Renal pelvis (tissue), 12 donors: ENCODE measurements around the gene SSNA1. TPM values are rescaled to one million over a fixed set of nuclear protein-coding genes. Genes with fewer than 3 reads are reported as not detected.
A peak's percentile ranks its signal among the peaks of the same experiment; 100 is the strongest.

Experiments
- DNase-seq: peaks from one replicate; pipeline ENCODE4 v3.0.0-alpha.2; 2013
- long read RNA-seq, 16 experiments: transcript quantifications; one replicate each; lab custom pipeline, GENCODE V29; 2026
- polyA plus RNA-seq, 3 donors: library from polyadenylated mRNA; unstranded; fragments of 120-200 nt; gene quantifications; one replicate each; pipeline ENCODE4 v1.2.1, GENCODE V29; 2013; ENCODE audit not compliant: insufficient read length in 3 of 3

Gene SSNA1, protein sequence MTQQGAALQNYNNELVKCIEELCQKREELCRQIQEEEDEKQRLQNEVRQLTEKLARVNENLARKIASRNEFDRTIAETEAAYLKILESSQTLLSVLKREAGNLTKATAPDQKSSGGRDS
- polyA plus RNA-seq: 10 to 100 TPM; 55.4 to 69.1 (median 65.3) TPM
- long read RNA-seq, donor 1, transcript SSNA1-201 (3 exons, 896 nt): major isoform, 34 of 72 reads
- long read RNA-seq, donor 1, transcript SSNA1-202 (2 exons, 1,170 nt): minor isoform, 19 of 72 reads
- long read RNA-seq, donor 1, partial matches to known transcripts: 19 of 72 reads
- long read RNA-seq, donor 1, other reads (novel, unspliced or antisense): 0 of 72 reads
- long read RNA-seq, donor 2, transcript SSNA1-201 (3 exons, 896 nt): major isoform, 36 of 63 reads
- long read RNA-seq, donor 2, transcript SSNA1-202 (2 exons, 1,170 nt): minor isoform, 25 of 63 reads
- long read RNA-seq, donor 2, partial matches to known transcripts: 0 of 63 reads
- long read RNA-seq, donor 2, other reads (novel, unspliced or antisense): 0 of 63 reads
- long read RNA-seq, donor 3, transcript SSNA1-202 (2 exons, 1,170 nt): minor isoform, 13 of 50 reads
- long read RNA-seq, donor 3, transcript SSNA1-201 (3 exons, 896 nt): major isoform, 23 of 50 reads
- long read RNA-seq, donor 3, partial matches to known transcripts: 12 of 50 reads
- long read RNA-seq, donor 3, other reads (novel, unspliced or antisense): 0 of 50 reads
- long read RNA-seq, donor 4, transcript SSNA1-201 (3 exons, 896 nt): major isoform, 43 of 74 reads
- long read RNA-seq, donor 4, transcript SSNA1-202 (2 exons, 1,170 nt): minor isoform, 29 of 74 reads
- long read RNA-seq, donor 4, partial matches to known transcripts: 0 of 74 reads
- long read RNA-seq, donor 4, other reads (novel, unspliced or antisense): 0 of 74 reads
- long read RNA-seq, donor 5, transcript SSNA1-201 (3 exons, 896 nt): major isoform, 15 of 27 reads
- long read RNA-seq, donor 5, transcript SSNA1-202 (2 exons, 1,170 nt): minor isoform, 10 of 27 reads
- long read RNA-seq, donor 5, partial matches to known transcripts: 0 of 27 reads
- long read RNA-seq, donor 5, other reads (novel, unspliced or antisense): 0 of 27 reads
- long read RNA-seq, donor 6, transcript SSNA1-202 (2 exons, 1,170 nt): minor isoform, 11 of 53 reads
- long read RNA-seq, donor 6, transcript SSNA1-201 (3 exons, 896 nt): major isoform, 33 of 53 reads
- long read RNA-seq, donor 6, partial matches to known transcripts: 5 of 53 reads
- long read RNA-seq, donor 6, other reads (novel, unspliced or antisense): 0 of 53 reads
- long read RNA-seq, donor 7, transcript SSNA1-201 (3 exons, 896 nt): major isoform, 40 of 99 reads
- long read RNA-seq, donor 7, transcript SSNA1-202 (2 exons, 1,170 nt): minor isoform, 38 of 99 reads
- long read RNA-seq, donor 7, partial matches to known transcripts: 21 of 99 reads
- long read RNA-seq, donor 7, other reads (novel, unspliced or antisense): 0 of 99 reads
- long read RNA-seq, donor 8, transcript SSNA1-201 (3 exons, 896 nt): major isoform, 10 of 16 reads
- long read RNA-seq, donor 8, transcript SSNA1-202 (2 exons, 1,170 nt): minor isoform, 6 of 16 reads
- long read RNA-seq, donor 8, partial matches to known transcripts: 0 of 16 reads
- long read RNA-seq, donor 8, other reads (novel, unspliced or antisense): 0 of 16 reads
- long read RNA-seq, donor 9, transcript SSNA1-202 (2 exons, 1,170 nt): minor isoform, 23 of 91 reads
- long read RNA-seq, donor 9, transcript SSNA1-201 (3 exons, 896 nt): major isoform, 46 of 91 reads
- long read RNA-seq, donor 9, partial matches to known transcripts: 20 of 91 reads
- long read RNA-seq, donor 9, other reads (novel, unspliced or antisense): 0 of 91 reads
- long read RNA-seq, donor 10, transcript SSNA1-201 (3 exons, 896 nt): major isoform, 26 of 52 reads
- long read RNA-seq, donor 10, transcript SSNA1-202 (2 exons, 1,170 nt): minor isoform, 23 of 52 reads
- long read RNA-seq, donor 10, partial matches to known transcripts: 0 of 52 reads
- long read RNA-seq, donor 10, other reads (novel, unspliced or antisense): 0 of 52 reads
- long read RNA-seq, donor 11, transcript SSNA1-202 (2 exons, 1,170 nt): minor isoform, 8 of 36 reads
- long read RNA-seq, donor 11, transcript SSNA1-201 (3 exons, 896 nt): major isoform, 19 of 36 reads
- long read RNA-seq, donor 11, partial matches to known transcripts: 6 of 36 reads
- long read RNA-seq, donor 11, other reads (novel, unspliced or antisense): 0 of 36 reads
- long read RNA-seq, donor 12, transcript SSNA1-201 (3 exons, 896 nt): major isoform, 48 of 82 reads
- long read RNA-seq, donor 12, transcript SSNA1-202 (2 exons, 1,170 nt): minor isoform, 31 of 82 reads
- long read RNA-seq, donor 12, partial matches to known transcripts: 0 of 82 reads
- long read RNA-seq, donor 12, other reads (novel, unspliced or antisense): 0 of 82 reads
- long read RNA-seq, donor 13, transcript SSNA1-201 (3 exons, 896 nt): major isoform, 10 of 22 reads
- long read RNA-seq, donor 13, transcript SSNA1-202 (2 exons, 1,170 nt): minor isoform, 9 of 22 reads
- long read RNA-seq, donor 13, partial matches to known transcripts: 0 of 22 reads
- long read RNA-seq, donor 13, other reads (novel, unspliced or antisense): 0 of 22 reads
- long read RNA-seq, donor 14: 0 reads
- long read RNA-seq, donor 15, transcript SSNA1-201 (3 exons, 896 nt): major isoform, 55 of 86 reads
- long read RNA-seq, donor 15, transcript SSNA1-202 (2 exons, 1,170 nt): minor isoform, 29 of 86 reads
- long read RNA-seq, donor 15, partial matches to known transcripts: 0 of 86 reads
- long read RNA-seq, donor 15, other reads (novel, unspliced or antisense): 0 of 86 reads
- long read RNA-seq, donor 16, transcript SSNA1-201 (3 exons, 896 nt): major isoform, 41 of 85 reads
- long read RNA-seq, donor 16, transcript SSNA1-202 (2 exons, 1,170 nt): minor isoform, 28 of 85 reads
- long read RNA-seq, donor 16, partial matches to known transcripts: 11 of 85 reads
- long read RNA-seq, donor 16, other reads (novel, unspliced or antisense): 0 of 85 reads

DNA sequence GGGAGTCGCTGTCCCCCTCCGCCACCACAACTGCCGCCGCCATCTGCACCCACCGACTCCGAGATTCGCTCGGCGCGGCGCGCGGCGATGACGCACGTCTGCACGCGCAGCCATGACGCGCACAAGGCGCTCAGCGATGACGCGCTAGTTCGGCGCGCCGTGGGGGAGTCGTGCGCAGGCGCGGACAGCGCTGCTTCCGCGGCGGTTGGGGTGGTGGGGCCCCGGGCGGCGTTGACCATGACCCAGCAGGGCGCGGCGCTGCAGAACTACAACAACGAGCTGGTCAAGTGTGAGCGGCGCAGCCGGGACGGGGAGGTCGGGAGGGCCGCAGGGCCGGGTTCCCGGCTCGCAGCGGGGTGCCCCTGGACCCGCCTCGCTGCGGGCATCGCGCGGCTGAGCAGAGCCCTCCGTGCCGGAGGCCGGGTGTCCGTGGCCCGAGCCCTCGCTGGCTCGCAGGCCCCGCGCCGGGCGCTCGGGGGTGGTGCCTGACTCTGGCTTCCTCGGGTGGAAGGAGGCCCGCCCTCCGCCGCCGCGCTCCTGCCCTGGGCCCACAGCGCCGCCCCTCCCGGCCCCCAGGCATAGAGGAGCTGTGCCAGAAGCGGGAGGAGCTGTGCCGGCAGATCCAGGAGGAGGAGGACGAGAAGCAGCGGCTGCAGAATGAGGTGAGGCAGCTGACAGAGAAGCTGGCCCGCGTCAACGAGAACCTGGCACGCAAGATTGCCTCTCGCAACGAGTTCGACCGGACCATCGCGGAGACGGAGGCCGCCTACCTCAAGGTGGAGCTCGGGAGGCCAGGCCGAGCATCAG, at the start of gene SSNA1, which contains the start of gene ANAPC2:
Gene SSNA1 (plus strand): TSS at position 187 of the 807 bp plus-strand sequence. CDS start 51 bp downstream, at position 238.
Gene ANAPC2 (minus strand): TSS at position 71 of the 807 bp plus-strand sequence. CDS start 28 bp downstream, at position 43.
- peak; percentile 93 for DNase-seq

DNA sequence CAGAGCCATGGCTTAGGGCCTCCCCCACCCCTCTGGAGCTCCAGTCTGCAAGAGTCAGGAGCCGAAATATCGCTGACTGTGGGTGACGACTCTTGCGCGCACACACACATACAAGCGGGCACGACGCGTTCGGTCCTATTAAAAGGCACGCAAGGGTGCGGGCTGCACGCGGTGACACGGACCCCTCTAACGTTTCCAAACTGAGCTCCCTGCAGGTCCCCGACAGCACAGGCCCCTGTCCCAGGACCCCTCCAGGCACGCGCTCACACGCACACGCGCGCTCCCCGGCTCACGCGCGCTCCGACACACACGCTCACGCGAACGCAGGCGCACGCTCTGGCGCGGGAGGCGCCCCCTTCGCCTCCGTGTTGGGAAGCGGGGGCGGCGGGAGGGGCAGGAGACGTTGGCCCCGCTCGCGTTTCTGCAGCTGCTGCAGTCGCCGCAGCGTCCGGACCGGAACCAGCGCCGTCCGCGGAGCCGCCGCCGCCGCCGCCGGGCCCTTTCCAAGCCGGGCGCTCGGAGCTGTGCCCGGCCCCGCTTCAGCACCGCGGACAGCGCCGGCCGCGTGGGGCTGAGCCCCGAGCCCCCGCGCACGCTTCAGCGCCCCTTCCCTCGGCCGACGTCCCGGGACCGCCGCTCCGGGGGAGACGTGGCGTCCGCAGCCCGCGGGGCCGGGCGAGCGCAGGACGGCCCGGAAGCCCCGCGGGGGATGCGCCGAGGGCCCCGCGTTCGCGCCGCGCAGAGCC, 49.6 kb upstream of the SSNA1 start, which contains the start of gene GRIN1:
Gene GRIN1 (plus strand): TSS at position 433 of the 746 bp plus-strand sequence. CDS start 333 bp downstream, outside the sequence.
- peak; percentile 57 for DNase-seq

DNA sequence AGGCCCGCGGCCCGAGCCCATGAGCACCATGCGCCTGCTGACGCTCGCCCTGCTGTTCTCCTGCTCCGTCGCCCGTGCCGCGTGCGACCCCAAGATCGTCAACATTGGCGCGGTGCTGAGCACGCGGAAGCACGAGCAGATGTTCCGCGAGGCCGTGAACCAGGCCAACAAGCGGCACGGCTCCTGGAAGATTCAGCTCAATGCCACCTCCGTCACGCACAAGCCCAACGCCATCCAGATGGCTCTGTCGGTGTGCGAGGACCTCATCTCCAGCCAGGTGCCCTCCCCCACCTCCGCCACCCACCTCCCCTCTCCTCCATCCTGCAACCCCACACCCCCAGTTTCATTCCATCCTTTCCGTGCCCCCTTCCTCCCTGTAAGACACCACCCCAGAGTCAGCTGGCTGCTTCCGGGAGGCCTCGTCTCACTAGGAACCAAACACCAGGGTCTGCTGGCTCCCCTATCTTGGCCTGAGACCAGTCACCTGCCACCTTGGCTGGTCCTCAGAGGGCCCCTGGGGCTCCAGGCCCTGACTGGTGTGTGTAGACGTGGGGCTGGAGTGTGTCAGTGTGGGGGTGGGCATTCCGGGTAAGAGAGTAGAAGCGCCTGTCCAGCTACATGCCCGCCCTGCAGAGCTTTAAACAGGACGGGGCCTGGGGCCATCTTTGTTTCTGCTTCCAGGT, 48.9 kb upstream of the SSNA1 start:
- no peak for DNase-seq

DNA sequence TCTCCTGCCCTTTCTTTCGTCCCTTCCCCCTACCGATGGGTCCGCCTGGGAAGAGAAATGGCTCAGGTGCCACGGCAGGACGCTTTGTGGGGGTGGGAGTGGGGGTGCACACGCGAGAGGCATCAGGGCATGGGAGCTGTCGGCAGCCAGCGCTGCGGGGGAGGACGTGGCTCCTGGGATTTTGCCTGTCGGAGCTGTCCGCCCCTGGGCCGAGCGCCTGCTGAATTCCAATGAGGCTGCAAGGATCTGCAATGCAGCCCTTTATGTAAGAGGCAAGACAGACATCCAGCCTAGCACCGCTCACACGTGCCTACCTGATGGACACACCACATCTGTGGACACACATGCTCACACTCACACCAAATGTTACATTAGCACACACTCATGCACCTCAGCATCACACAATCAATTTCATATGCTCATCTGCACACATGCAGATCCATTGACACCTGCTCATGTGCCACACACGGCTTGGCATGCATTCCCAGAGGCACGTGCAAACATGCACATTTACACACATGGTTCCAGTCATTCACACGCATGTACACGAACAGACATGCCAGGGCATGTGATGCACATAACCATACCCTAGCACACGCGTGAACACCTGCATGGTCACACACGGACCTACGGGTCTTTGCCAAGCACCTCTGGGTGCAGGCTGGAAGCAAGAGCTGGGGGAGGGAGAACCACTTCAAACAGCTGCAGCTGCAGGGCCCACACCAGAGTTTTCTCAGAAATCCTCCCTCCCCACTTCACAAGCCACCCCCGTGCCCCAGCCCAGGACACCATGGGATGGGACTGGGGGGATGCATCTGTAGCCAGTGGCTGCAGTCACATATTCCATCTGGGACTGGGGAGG, 48.1 kb upstream of the SSNA1 start:
- no peak for DNase-seq

DNA sequence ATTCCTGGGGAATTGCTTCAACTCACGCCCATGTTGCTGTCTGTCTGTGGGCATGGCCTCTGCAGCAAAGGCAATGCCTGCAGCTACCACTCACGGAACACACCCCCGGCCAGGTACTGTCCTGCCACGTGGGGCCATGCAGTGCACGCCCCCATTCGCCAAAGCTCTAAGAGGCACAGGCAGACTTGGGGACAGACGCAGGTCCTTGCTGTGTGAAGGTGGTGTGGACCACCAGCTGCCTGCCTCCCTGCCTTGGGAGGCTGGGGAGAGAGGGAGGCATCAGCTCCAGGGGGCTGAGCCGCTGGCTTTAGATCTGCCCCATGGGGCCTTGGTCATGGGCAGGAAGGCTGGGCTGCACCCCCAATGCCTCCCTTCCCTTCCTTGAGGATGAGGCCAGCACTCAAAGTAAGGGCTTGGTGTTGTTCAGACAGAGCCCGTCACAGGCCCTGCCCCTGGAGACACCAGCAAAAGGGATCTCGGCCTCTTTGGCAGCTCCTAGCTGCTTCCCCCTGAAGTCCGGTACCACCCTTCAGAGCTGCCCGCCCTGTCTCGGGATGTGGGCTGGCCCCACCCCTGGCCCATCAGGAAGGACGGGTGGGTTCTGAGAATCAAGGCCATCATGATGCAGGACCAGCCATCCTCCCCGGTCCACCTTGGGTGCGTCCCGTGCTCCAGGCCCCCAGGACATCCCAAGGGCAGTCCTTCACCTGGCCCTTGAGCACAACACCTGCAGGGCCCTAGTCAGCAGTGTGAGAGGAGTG, 47.2 kb upstream of the SSNA1 start:
- no peak for DNase-seq

DNA sequence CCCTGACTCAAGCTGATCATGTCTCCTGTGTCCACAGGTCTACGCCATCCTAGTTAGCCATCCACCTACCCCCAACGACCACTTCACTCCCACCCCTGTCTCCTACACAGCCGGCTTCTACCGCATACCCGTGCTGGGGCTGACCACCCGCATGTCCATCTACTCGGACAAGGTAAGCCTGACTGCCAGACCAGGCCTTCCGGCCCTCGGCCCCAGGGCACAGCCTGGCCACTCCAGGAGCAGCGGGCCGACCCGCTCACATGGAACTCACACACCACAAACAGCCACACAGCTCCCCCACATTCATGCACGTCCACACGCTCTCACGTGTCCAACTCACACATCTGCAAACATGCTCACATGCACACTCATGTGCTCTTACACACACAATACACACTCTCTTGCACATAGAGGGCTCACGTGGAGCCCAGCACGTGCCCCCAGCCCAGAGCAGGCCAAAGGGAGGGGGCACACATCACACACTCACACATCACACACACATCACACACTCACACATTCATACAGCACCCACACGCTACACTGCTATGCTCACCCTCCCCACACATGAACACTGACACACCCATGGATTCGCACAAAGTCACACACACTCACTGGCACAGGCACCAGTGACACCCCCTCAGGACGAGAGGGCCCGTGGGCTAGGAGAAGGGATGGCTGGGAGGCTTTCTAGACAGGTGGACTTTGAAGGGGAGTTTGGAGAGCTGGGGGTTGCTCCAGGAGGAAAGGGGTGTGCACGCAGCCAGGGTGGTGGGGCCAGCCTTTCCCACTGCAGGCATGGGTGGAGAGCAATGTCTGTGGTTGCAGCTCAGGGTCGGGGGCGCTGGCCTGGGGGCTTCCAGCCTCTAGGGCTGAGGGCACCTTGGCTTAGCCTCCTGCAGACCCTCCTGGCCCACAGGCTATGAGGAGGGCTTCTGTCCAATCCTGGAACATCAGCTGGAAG, 46.2 kb upstream of the SSNA1 start:
- DNase-seq: no peak

DNA sequence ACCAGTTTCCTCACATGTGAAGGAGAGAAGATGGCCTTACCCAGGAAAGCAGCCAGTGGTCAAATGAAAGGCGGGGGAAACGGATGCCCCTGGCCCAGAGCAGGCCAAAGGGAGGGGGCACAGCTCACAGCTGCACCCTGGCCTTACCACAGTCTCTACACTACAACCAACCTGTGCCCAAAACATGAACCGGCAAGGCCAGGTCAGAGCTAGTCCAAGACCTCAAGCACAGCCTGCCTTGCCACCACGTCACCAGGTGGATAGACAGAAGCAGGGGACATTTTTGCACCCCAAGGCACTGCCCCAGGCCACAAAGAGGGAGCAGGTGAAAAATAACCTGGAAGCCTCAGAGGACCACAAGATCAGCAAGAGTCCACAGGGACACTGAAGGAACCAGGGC, 45.0 kb upstream of the SSNA1 start:
- no peak for DNase-seq

DNA sequence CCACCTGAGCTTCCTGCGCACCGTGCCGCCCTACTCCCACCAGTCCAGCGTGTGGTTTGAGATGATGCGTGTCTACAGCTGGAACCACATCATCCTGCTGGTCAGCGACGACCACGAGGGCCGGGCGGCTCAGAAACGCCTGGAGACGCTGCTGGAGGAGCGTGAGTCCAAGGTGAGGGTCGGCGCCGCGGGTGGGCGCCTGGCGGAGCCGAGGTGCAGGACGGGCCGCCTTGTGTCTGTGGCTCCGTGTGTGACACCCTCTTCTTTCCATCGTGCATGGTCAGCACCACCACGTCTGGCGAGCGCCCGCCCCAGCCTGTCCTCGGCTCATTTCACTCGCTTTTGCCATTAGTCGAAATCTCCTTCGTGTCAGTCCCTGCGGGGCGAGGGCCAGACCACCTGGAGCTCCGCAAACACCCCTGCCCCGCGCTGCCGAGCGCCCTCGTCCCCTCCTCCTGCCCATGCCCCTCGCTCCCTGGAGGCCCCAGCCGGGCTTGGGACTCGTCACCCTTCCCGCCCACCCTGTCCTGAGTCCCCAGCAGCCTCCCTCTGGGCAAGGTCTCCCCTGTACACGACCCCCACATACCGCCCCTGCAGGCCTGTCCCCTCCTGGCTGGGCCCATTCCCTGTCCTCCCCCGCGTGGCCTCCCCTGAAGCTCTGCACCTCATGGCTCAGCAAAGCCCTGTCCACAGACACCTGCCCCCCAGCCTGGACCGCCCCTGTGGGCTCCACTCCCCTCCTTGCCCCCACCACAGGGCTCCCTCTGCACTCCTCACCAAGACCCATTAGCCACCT, 42.5 kb upstream of the SSNA1 start:
- no peak for DNase-seq

DNA sequence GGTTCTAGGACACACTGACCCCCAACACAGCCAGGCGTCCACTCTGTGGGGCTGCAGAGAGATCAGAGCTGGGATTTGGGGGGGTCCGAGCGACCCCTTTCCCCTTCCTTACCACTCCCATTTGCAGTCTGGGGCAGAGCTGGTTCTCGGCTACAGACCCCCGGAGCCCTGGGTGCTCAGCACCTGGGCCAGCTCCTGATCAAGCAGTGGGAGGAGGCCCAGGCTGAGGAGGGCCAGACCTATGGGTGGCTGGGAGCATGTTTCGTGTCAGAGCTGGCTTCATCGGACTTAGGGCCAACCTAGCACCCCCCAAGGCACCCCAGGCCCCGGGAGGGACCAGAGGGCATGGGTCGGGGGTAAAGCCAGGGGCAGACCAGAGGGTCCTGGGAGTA, 42.0 kb upstream of the SSNA1 start:
- DNase-seq: no peak

DNA sequence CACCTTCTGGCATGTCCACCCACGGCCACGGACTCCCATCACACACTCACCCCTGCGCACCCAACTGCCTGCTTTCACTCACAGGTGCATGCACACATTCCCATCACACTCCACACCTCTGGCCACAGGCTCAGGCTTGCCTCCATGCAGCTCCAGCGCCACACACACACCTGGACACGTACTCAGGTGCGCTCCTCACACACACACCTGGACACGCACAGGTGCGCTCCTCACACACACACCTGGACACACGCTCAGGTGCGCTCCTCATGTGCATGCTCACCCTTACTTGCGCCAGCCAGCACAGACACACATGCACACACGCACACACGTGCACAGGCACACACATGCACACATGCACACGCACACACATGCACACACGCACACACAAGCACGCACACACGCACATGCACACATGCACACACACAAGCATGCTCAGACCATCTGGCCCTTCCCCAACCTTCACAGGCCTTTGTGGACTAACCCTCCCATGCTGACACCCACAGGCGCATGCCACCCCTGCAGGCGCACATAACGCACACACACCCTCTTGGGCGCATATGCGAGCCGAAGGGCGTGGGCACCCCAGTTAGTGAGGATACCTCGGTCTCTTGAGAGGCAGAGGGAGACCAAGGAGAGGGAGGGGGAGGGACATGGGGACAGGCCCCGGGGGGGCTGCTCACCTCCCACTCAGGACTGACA, 41.2 kb upstream of the SSNA1 start:
- no peak for DNase-seq

DNA sequence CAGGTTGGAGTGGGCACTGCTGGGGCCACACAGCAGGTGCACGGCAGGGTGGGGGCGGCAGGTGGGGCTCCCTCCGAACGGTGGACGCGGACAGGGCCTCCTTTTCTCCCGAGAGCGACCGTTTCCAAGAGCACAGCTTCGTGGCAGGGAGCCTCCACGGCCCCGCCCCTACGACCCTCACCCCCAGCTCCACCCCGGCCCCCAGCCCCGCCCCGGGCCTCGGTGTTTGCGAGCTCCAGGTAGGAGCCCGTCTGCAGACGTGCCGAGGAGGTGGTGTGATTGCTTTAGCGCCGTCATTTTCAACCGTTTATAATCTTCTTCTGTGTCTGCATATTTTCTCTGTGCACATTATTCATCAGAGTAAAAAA, 40.7 kb upstream of the SSNA1 start:
- DNase-seq: no peak
